NB4 (cell line): ENCODE measurements around the gene WFS1.

Experiments
- DNase-seq: peaks from one replicate; pipeline ENCODE4 v3.0.0; 2010; ENCODE audit warnings: low read depth
- H3K4me3 ChIP-seq: one replicate; pipeline ENCODE4 v1.5.1; 2011; ENCODE audit warnings: mild to moderate bottlenecking, low read depth, low read length, moderate library complexity
- MYC ChIP-seq: IDR thresholded peaks from 2 replicates; pipeline ENCODE4 v1.6.1; 2011; ENCODE audit warnings: low read depth, low read length
- POLR2A ChIP-seq: IDR thresholded peaks from 2 replicates; pipeline ENCODE4 v1.6.1; 2011; ENCODE audit warnings: mild to moderate bottlenecking; ENCODE audit not compliant: insufficient read length; ENCODE audit errors: extremely low read depth
- TF ChIP-seq, protein P1 (sequence below): IDR thresholded peaks from one replicate; pipeline ENCODE4 v1.5.1; 2012; ENCODE audit warnings: low read depth, low read length
- TF ChIP-seq, protein P2 (sequence below): IDR thresholded peaks from 2 replicates; pipeline ENCODE4 v1.6.1; 2011; ENCODE audit warnings: low read depth, low read length

WFS1 gene

DNA sequence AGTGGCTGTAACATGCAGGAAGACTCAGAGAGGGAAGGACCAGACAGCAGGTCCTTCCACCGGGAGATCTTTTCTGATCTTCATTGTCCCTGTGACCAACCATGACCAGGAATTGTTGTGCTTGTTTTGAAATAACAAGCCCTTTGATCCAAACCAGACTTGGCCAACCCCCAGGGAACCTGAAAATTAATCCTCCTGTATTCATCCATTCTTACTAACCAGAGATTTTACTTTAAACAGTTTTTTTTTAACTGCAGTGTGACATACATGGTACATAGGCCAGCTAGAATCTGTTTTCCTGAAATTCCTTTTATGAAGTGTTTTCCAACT is 4.0 kb downstream of the WFS1 start:
- no peak for DNase-seq
- TF ChIP-seq, protein P1, sequence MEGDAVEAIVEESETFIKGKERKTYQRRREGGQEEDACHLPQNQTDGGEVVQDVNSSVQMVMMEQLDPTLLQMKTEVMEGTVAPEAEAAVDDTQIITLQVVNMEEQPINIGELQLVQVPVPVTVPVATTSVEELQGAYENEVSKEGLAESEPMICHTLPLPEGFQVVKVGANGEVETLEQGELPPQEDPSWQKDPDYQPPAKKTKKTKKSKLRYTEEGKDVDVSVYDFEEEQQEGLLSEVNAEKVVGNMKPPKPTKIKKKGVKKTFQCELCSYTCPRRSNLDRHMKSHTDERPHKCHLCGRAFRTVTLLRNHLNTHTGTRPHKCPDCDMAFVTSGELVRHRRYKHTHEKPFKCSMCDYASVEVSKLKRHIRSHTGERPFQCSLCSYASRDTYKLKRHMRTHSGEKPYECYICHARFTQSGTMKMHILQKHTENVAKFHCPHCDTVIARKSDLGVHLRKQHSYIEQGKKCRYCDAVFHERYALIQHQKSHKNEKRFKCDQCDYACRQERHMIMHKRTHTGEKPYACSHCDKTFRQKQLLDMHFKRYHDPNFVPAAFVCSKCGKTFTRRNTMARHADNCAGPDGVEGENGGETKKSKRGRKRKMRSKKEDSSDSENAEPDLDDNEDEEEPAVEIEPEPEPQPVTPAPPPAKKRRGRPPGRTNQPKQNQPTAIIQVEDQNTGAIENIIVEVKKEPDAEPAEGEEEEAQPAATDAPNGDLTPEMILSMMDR: no peak
- no peak overlapping the region for H3K4me3 ChIP-seq

DNA sequence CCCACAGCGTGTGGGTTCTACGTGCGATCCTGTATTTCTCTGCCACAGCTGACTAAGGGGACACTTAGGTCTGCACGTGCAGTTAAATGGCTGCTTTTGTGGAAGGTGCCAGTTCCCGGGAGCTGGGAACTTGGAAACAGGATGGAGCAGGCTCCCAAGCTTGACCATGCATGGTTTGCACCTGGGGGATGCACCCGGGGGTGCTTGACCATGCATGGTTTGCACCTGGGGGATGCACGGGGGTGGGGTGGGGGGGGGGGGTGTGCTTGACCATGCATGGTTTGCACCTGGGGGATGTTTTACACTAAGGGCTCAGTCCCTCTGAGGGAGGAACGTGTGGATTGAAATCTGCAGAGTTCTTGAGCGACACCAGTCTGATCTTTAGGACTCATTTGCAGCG is 5.7 kb downstream of the WFS1 start:
- H3K4me3 ChIP-seq: no peak overlapping the region
- TF ChIP-seq POLR2A (no peak), MYC (no peak)
- TF ChIP-seq, protein P1: no peak
- TF ChIP-seq, protein P2, sequence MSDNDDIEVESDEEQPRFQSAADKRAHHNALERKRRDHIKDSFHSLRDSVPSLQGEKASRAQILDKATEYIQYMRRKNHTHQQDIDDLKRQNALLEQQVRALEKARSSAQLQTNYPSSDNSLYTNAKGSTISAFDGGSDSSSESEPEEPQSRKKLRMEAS: no peak
- DNase-seq: no peak

DNA sequence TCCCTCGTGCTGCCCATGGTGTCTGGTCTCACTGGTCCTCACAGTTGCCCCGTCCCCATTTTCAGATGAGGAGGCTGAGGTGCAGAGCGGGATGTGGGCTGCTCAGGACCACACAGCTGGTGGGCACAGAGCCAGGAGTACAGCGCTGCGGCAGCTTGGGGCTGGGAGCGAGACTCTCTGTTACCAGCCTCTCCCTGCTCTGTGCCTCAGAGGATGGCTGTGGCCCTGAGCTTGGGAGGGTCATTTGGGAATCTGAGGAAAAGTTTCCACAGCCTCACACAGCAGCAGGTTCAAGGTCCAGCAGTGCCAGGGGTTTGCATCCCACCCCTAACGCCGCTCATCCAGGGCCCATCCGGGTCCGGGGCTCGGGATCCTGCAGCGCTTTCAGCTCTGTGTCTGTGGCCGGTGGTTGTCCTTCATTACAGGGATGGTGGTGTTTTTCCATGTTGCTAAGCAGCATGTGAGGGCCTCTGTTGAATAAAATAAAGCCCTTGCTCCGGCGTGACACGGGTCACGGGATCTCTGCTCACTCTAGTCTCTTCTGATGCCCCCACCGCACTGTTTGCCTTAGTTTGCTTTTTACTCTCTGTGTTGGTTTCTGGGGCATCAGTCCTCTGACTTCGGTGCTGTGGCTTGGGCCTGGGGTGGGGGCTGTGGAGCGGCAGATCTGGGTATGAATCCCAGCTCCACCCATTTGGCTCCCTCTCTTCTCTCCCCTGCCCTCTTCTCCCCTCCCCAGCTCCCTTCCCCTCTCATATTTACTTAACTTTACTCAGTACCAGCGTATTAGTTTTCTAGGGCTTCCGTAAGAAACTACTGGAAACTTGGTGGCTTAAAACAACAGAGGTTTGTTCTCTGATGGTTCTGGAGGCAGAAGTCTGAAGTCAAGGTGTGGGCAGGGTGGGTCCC is 6.5 kb downstream of the WFS1 start:
- no peak for DNase-seq
- TF ChIP-seq, protein P1: no peak
- no peak for TF ChIP-seq MYC
- TF ChIP-seq, protein P2: no peak
- TF ChIP-seq POLR2A: no peak

DNA sequence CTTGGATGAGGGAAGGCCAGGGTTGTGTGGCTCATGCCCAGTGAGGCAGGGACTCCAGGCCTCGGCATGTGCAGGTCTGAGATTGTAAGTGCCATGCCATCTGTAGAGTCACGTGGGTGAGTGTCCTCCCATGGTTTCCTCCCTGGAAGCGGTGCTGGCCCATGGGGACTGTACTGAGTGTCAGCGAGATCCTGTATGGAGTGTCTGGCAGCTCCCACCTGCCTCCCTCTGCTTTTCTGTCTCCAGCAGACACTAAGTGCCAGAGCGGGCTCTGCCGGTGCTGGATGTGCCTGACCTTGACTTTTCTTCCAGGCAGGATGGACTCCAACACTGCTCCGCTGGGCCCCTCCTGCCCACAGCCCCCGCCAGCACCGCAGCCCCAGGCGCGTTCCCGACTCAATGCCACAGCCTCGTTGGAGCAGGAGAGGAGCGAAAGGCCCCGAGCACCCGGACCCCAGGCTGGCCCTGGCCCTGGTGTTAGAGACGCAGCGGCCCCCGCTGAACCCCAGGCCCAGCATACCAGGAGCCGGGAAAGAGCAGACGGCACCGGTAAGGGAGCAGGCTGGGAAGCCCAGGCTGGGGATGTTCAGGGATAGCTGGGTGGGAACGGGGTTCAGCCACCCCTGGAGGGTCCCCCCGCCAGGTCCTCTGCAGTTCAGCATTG is 7.6 kb downstream of the WFS1 start:
- no peak overlapping the region for H3K4me3 ChIP-seq
- TF ChIP-seq MYC (no peak), POLR2A (no peak)
- TF ChIP-seq, protein P1: no peak
- TF ChIP-seq, protein P2: no peak
- DNase-seq: no peak

More for the DNA sequence above, 6.5 kb downstream of the WFS1 start:
- H3K4me3 ChIP-seq: no peak overlapping the region

DNA sequence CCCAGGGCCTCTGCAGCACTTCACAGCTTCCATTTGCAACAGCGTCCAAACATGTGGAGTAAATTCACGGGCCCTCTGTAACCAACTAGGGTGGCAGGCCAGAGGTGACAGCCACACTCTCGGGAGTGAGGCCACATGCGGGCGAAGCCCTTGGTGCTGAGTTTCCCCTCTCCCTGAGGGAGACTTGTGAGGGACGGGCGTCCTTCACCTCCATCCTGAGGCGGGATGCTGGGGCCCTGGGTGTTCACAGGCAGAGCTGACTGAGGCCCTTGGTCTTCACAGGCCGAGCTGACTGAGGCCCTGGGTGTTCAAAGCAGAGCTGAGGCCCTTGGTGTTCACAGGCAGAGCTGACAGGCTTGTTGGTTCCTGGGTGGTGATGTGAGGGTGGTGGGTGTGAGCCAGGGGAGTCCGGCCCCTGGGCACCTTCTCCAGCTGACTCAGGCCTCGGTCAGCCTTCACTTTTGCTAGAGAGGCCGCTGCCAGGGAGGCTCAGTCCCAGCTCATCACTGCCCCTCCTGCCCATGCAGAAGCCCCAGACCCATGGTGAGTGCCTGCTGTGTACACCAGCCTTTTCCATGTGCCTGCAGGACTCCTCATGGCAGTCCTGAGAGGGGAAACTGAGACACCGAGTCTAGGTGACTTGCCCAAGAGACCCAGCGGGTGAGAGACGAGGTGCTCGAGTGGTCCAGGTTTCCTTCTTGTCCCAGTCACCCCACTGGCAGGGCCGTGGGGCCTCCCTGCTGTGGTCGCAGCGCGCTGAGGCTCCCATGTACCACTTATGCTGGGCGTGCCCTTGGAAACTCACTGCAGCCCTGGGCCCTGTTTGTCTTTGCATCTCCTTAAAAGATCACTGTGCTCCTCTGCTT is 8.5 kb downstream of the WFS1 start:
- no peak for TF ChIP-seq POLR2A
- TF ChIP-seq, protein P2: no peak
- no peak for TF ChIP-seq MYC
- TF ChIP-seq, protein P1: no peak
- no peak for DNase-seq
- no peak overlapping the region for H3K4me3 ChIP-seq
